DOHH2 (cell line): Measurements from ENCODE around the gene PRKCZ.

Experiments
- CTCF ChIP-seq: fragments of 200-600 bp; sonication (generic); IDR thresholded peaks from one replicate; pipeline ENCODE4 v1.5.1; 2014; ENCODE audit warnings: antibody characterized with exemption, mild to moderate bottlenecking, low read depth, low read length; ENCODE audit not compliant: poor library complexity, severe bottlenecking
- EZH2phosphoT487 ChIP-seq: fragments of 200-600 bp; sonication (generic); IDR thresholded peaks from 2 replicates; pipeline ENCODE4 v1.6.1; 2017; ENCODE audit warnings: borderline replicate concordance, mild to moderate bottlenecking, antibody characterized with exemption, low read length, moderate library complexity, mixed read lengths

GRCh38 chr1:2151252-2151651 lies 101.0 kb downstream of the PRKCZ start:
- TF ChIP-seq CTCF (no peak), EZH2phosphoT487 (no peak)
